HPDE6-E6E7 (cell line): Measurements from ENCODE around the gene SGK1.
"Not testable (repeated sequence)": the region's sequence is repeated elsewhere in the genome, so short reads cannot be mapped to it uniquely, and the experiment has no call there.

Experiments used
- DNase-seq: peaks from one replicate; pipeline ENCODE4 v3.0.0; 2011; ENCODE audit warnings: missing footprints; ENCODE audit errors: extremely low spot score

Gene SGK1

DNA sequence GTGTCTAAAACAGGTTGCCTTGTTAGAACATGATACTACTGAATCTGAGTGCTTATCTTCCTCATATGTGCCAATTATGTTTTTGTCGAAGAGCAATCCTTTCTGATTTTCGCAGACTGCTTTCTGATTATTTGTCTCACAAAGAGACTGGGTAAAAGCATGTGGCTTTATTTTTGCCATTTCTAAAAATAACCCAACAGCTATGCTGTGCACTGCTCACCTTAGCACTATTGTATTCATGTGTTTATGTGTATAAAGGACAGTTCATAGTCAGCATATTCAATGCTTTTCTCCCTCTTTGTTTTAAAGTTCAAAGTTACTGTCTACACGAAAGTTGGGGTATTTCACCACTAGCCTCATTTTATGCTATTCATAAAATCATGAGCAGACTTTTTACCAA, 127.0 kb downstream of the SGK1 start:
- no peak for DNase-seq

- DNase-seq, result no peak
Observed at GRCh38 chr6:134187751-134188150, 130.2 kb downstream of the SGK1 start.

DNA sequence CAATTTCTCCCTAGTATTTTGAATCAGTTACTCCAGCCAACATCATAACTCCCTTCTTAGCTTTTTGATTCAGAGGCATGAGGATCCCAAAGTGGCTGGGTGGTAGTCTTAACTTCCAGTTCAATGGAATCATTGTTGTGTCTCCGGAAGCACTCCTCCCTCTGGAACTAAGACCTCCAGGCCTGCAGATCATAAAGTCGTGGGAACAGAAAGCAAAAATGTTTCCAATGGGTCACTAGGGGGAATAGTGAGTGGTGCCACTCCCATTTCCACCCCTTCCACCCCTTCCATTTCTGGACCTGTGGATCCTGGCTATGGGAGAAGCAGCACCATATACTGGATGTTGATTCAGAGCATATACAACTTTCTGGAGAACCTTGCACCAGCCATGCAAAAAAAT, 130.8 kb downstream of the SGK1 start:
- no peak for DNase-seq

- no peak for DNase-seq
Observed at GRCh38 chr6:134186355-134186754, 131.6 kb downstream of the SGK1 start.

- DNase-seq, result no peak
Observed at GRCh38 chr6:134185277-134185676, 132.6 kb downstream of the SGK1 start.

- no peak for DNase-seq
Observed at GRCh38 chr6:134183844-134184243, 134.1 kb downstream of the SGK1 start.

- no peak for DNase-seq
Observed at GRCh38 chr6:134182528-134182927, 135.4 kb downstream of the SGK1 start.

DNA sequence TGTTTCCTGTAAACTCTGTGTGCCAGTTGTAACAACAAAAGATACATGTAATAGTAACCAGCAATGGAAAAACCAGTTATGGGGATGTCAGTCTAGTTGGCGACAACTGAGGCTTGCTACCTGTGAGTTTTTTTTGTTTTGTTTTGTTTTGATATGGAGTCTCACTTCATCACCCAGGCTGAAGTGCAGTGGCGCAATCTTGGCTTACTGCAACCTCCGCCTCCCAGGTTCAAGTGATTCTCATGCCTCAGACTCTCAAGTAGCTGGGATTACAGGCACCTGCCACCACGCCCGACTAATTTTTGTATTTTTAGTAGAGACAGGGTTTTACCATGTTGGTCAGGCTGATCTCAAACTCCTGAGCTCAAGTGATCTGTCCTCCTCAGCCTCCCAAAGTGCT, 136.2 kb downstream of the SGK1 start:
- DNase-seq, result not testable (repeated sequence)

GRCh38 chr6:134181251-134181650, 136.7 kb downstream of the SGK1 start:
- not testable (repeated sequence) for DNase-seq

DNA sequence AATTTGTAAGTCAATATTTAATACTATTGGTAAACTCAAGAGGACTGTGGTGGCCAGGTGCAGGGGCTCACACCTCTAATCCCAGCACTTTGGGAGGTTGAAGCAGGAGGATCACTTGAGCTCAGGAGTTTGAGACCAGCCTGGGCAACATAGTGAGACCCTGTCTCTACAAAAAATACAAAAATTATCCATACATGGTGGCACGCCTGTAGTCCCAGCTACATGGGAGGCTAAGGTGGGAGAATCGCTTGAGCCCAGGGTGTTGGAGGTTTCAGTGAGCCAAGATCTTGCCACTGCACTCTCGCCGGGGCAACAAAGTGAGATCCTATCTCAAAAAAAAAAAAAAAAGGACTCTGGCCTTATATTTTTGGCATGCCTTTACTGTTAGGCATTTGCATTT, 137.4 kb downstream of the SGK1 start:
- DNase-seq, result not testable (repeated sequence)

DNA sequence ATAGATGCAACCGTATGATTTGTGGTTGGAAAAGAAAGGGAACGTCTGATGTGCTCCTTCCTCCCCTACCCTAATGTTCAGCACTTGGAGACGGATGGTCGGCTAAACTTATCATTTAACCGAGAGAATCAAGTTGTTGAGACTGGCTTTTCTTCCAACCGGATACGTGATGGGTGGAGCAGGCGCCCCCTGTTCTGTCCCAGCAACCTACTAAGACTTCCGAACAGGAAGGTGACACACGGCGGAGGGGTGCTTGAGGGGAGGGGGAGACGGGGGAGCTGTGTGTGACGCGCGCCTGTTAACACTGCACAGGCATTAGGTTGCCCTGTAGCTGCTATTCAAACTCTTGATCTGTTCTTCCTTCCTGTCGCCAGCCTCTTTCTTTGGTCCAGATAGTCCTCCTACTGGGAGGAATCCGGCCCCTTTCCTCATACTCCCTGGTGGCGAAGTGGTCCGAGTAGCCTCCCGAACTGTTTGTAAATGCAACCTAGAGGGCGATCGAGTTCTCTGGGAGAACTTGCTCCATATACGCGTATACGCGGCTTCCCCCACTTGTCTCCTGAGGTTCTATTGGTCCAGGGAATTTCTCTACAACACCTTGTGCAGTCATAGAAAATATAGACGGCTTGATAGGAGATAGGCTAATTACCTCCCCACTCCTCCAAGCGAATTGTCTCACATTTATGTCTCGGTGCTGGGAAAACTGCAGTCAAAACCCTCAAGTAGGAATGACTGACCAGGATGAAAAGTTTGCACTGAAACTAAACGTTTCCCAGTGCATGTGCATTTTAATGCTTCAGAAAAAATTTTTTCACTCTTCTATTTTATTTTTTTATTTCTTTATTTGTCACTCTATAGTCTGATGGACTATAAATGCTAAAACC, 139.5 kb downstream of the SGK1 start:
- DNase-seq, result peak; percentile 62

- DNase-seq, result no peak
Observed at GRCh38 chr6:134177753-134178160, 140.2 kb downstream of the SGK1 start.

- DNase-seq, result no peak
Observed at GRCh38 chr6:134177236-134177635, 140.7 kb downstream of the SGK1 start.

DNA sequence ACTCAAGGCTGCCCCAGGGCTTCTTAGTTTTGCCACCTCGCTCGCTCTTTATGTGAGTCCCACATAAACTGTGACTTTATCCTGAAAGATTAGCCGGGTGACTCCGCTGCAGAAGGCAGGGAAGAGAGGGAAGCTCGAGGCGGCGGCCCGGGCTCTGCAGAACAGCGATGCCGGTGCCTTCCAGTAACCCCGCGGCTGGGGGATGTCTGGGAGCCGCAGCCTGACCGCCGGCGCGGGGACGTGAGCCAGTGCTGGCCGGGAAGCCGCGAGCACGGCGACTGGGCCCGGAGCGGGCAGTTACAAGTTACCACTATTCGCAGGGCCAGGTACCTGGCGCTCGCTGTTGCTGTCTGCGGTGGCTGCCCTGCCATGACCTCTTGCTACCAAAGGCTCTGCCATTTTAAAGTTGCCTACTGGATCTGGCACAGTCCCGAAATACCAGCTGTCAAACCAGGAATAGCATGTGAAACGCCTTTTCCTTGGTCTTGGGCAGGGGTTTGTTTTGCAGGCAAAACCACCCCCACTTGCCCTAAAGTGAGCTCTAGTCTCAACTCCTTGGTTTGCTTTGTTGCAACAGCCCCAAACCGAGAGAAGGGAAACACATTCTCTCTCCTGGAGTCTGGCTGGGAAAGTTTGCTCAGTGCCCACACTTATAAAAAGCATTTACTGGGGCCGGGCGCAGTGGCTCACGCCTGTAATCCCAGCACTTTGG, 141.5 kb downstream of the SGK1 start:
- no peak for DNase-seq

DNA sequence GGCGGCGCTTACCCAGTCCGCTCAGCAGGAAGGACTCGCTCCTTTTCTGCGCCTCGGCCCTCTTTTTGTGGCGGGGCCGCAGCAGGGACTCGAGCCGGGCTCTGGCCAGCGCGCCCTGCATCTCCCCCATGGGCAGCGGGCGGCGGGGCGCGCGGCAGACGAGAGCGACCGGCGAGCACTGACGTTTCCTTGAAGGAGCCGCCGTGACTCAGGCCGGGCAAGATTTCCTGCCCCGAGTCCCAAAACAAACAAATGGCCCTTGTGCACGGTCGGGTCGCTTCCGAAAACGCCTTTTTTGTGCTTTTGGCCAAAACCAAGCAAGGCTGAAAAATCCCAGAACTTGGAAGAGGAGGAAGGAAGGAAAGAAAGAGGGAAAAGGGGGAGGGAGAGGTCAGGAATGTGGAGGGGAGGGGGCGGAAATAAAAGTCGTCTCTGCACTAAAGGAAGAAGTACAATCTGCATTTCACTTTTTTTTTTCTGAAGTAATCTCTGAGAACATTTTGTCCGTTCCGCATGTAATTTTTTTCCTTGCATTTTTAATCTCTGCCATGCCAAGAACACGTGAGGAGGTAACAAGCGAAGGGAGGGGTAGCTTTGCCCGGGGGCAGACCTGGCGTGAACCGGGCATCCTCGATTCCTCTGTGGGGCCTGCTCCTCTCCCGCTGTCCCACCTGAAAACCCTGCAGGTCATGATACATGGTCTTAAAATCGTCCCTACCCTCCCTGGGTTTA, 142.2 kb downstream of the SGK1 start:
- peak; percentile 46 for DNase-seq

- peak; percentile 47 for DNase-seq
Observed at GRCh38 chr6:134174672-134175531, 143.0 kb downstream of the SGK1 start.

DNA sequence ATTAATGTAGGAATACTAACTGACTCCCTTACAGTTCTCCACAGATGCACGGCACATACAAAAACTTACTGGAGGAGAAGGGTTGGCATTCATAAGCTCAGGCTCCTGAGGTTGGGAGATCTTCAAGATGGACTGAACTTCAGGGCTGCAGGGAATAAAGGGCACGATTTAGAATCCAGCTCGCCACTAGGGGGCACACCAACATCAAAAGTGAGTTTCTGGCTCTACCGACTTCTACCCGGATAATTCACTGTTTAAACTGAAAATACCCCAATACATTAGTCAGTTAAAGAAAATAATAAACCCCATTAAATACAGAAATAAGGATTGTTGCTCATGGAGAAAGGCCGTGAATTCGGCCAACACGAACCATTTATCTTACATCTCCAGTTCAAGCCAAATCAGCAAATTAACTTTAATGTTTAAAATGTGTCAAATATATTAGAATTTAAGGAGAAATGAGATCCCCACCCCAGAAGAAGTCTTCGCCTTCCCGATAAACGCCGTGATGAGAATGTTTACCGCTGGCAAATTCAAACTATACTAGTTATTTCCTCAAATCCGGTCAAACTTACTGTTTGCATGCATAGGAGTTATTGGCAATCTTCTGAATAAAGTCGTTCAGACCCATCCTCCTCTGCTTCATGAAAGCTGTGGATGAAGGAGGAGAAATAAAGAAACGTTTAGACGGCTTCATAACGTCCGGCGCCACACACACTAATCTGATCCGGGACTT, 143.8 kb downstream of the SGK1 start:
- DNase-seq, result peak; percentile 51

DNA sequence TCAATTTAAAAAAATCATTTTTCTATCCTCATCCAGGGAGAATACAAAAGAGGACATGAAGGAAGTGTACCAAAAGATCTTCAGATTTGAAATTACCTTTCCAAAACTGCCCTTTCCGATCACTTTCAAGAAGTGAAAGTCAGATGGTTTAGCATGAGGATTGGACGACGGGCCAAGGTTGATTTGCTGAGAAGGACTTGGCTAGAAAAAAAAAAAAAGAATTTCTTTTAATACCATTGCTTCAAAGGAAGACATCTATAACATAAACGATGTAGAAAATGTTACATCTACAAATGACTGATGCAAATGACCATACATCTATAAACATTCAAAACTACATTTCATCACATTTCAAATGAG, 144.6 kb downstream of the SGK1 start:
- no peak for DNase-seq

DNA sequence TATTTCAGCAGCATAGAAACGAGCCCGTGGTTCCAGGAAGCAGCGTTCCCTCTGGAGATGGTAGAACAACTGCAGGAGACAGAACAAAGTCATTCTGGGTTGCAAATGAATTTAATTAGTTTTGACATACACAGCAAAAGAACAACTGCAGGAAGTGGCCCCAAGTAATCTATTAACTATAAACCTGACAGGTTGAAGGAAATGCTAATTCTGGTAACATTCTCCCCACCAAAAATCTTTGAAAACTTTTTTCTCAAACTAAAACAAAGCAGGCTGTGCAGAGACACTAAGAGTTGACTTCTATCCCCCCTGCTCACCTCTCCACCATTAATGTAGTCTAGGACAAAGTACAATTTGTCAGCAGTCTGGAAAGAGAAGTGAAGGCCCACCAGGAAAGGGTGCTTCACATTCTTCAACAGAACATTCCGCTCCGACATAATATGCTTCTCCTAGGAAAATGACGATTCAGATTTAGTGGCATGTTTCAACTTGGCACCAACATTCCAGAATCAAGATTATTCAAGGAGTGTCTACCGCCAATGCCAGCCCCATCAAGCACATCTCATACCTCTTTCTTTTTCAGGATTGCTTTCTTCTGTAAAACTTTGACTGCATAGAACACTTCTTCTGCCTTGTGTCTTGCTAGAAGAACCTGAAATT, 145.1 kb downstream of the SGK1 start:
- DNase-seq, result no peak

GRCh38 chr6:134172020-134172705, 145.7 kb downstream of the SGK1 start:
- DNase-seq, result no peak
